GM18499 (cell line): ENCODE data around the gene SNX19.
"Not testable (repeated sequence)": the region's sequence is repeated elsewhere in the genome, so short reads cannot be mapped to it uniquely, and the experiment has no call there.

ENCODE experiments used
- ATAC-seq: cut with Tn5 transposase; IDR thresholded peaks from one replicate; pipeline ENCODE4 v1.9.1; 2021; ENCODE audit warnings: moderate number of reproducible peaks; ENCODE audit not compliant: insufficient read depth, unreplicated experiment

SNX19 gene

GRCh38 chr11:130916238-130916855 is at the start of gene SNX19:
TSS of gene SNX19 (minus strand) at chr11:130916479. CDS start at chr11:130915939, 540 bp downstream.
- peak; percentile 92 for ATAC-seq

- no peak for ATAC-seq
Measured at GRCh38 chr11:130964058-130964792, 47.9 kb upstream of the SNX19 start.

- ATAC-seq: no peak
Measured at GRCh38 chr11:130947889-130948288, 31.6 kb upstream of the SNX19 start.

- ATAC-seq: no peak
Measured at GRCh38 chr11:130947481-130947880, 31.2 kb upstream of the SNX19 start.

- no peak for ATAC-seq
Measured at GRCh38 chr11:130947058-130947457, 30.8 kb upstream of the SNX19 start.

GRCh38 chr11:130945896-130946295 is 29.6 kb upstream of the SNX19 start:
- no peak for ATAC-seq

GRCh38 chr11:130940706-130941105 is 24.4 kb upstream of the SNX19 start:
- no peak for ATAC-seq

GRCh38 chr11:130937051-130937450 is 20.8 kb upstream of the SNX19 start:
- ATAC-seq: no peak

GRCh38 chr11:130932086-130932712 is 15.9 kb upstream of the SNX19 start:
- ATAC-seq: no peak

- no peak for ATAC-seq
Measured at GRCh38 chr11:130924750-130925149, 8.5 kb upstream of the SNX19 start.

- not testable (repeated sequence) for ATAC-seq
Measured at GRCh38 chr11:130920612-130921011, 4.3 kb upstream of the SNX19 start.

GRCh38 chr11:130918081-130918480 is 1.8 kb upstream of the SNX19 start:
- ATAC-seq: no peak

- ATAC-seq: no peak
Measured at GRCh38 chr11:130916910-130917309, 631 bp upstream of the SNX19 start.

- no peak for ATAC-seq
Measured at GRCh38 chr11:130915603-130916237, 559 bp downstream of the SNX19 start.

- ATAC-seq: no peak
Measured at GRCh38 chr11:130913268-130913667, 3.0 kb downstream of the SNX19 start.

GRCh38 chr11:130912552-130912951 is 3.7 kb downstream of the SNX19 start:
- no peak for ATAC-seq

GRCh38 chr11:130911306-130911705 is 5.0 kb downstream of the SNX19 start:
- no peak for ATAC-seq

- ATAC-seq: no peak
Measured at GRCh38 chr11:130909650-130910049, 6.6 kb downstream of the SNX19 start.

GRCh38 chr11:130908770-130909625 is 7.3 kb downstream of the SNX19 start:
- no peak for ATAC-seq

GRCh38 chr11:130908061-130908460 is 8.2 kb downstream of the SNX19 start:
- ATAC-seq: no peak
